Measurements from ENCODE around the gene TMOD3. TPM values are rescaled to one million over a fixed set of nuclear protein-coding genes. Genes with fewer than 3 reads are reported as not detected.

Gene TMOD3
- total RNA-seq, 1 donor from 2014 or later = 80.3 TPM

DNA sequence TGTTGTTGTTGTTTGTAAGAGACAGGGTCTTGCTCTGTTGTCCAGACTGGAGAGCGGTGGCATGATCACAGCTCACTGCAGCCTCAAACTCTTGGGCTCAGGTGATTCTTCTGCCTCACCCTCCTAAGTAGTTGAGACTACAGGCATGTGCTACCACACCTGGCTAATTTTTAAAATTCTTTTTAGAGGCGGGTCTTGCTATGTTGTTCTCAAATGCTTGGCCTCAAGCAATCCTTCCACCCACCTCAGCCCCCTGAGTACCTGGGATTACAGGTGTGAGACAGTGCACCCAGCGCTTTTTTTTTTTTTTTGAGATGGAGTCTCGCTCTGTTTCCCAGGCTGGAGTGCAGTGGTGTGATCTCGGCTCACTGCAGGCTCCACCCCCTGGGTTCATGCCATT, 46.7 kb downstream of the TMOD3 start:
- Histone ChIP-seq H3K4me3 (ENCODE audit: low read depth, low read length) (no peak overlapping the region), H3K27me3 (ENCODE audit: control insufficient read depth, insufficient read depth, low read length) (no peaks in the 10 kb centered on the region), H3K36me3 (ENCODE audit: control insufficient read depth, insufficient read depth, low read length) (peaks cover 5% of the 10 kb centered on the region)
- peak; percentile 54 for DNase-seq (ENCODE audit: low read depth)
- no peak for FAIRE-seq
- TF ChIP-seq, protein P1, sequence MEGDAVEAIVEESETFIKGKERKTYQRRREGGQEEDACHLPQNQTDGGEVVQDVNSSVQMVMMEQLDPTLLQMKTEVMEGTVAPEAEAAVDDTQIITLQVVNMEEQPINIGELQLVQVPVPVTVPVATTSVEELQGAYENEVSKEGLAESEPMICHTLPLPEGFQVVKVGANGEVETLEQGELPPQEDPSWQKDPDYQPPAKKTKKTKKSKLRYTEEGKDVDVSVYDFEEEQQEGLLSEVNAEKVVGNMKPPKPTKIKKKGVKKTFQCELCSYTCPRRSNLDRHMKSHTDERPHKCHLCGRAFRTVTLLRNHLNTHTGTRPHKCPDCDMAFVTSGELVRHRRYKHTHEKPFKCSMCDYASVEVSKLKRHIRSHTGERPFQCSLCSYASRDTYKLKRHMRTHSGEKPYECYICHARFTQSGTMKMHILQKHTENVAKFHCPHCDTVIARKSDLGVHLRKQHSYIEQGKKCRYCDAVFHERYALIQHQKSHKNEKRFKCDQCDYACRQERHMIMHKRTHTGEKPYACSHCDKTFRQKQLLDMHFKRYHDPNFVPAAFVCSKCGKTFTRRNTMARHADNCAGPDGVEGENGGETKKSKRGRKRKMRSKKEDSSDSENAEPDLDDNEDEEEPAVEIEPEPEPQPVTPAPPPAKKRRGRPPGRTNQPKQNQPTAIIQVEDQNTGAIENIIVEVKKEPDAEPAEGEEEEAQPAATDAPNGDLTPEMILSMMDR (IDR thresholded peaks at IDR 0.05; ENCODE audit: insufficient read depth, low read length, severe bottlenecking) = no peak

DNA sequence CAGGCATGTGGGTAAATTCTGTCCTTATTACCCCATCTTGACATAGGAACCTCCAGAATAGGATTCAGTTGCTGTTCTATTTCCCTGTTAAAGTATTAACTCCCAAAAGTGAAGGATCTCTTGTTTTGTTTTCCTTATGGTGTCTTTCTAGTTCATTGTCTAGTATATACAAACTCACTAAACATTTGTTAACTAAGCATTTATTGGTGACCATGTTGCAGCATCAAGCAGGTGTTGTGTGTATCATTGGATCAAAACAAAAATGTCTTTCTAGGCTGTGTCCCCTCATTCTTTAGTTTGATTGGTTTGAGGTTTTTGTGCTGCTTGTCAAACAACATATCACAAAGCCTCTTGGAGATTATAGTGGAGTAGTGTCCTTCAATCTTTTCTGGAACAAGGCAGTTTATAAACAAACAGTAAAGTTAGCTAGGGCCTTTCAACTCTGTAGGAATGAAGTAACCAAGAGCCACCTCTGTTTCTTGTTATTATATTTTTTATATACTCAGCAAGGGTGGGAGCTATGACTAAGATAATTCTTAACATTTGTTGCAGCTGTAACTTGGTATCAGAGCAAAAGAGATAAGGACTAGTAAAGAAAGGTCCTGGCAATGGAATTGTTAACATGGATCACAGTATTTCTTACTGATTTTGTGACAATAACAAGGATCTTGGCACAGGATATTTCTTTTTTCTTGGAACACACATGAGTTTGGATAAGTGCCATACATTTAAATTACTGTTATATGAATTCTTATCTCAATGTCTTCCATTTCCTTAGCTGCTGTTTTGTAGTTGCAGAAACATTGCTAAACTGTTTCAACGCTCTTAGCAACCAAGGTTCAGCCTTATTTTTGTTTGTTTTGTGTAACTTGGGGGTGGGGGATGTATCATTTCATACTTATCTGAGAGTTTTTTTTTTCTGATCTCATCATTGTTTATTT, 49.3 kb downstream of the TMOD3 start:
- no peak for FAIRE-seq
- H3K27me3 ChIP-seq (ENCODE audit: control insufficient read depth, insufficient read depth, low read length) = no peaks in the 10 kb centered on the region
- TF ChIP-seq, protein P1 (IDR thresholded peaks at IDR 0.05; ENCODE audit: insufficient read depth, low read length, severe bottlenecking) = no peak
- no peak overlapping the region for H3K4me3 ChIP-seq (ENCODE audit: low read depth, low read length)
- peaks cover 3% of the 10 kb centered on the region for H3K36me3 ChIP-seq (ENCODE audit: control insufficient read depth, insufficient read depth, low read length)
- DNase-seq (ENCODE audit: low read depth) = peak; percentile 74

DNA sequence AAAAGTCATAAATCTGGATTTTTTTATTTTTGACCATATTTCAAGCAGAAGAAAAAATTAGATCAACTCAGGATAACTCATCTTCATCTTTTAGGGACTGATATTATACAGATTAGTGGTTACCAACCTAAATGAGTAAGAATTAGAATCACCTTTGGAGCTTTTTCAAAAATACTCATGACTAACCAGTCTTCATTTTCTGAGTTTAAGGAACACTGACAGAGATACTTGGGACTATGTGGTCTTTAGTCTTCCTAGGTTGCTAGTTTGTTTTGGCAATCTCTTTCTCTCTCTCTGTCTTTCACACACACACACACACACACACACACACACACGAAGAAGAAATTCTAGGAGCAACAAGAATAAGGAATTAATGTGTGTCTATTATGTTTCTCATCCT, 50.1 kb downstream of the TMOD3 start:
- no peak for FAIRE-seq
- DNase-seq (ENCODE audit: low read depth) = peak; percentile 70

DNA sequence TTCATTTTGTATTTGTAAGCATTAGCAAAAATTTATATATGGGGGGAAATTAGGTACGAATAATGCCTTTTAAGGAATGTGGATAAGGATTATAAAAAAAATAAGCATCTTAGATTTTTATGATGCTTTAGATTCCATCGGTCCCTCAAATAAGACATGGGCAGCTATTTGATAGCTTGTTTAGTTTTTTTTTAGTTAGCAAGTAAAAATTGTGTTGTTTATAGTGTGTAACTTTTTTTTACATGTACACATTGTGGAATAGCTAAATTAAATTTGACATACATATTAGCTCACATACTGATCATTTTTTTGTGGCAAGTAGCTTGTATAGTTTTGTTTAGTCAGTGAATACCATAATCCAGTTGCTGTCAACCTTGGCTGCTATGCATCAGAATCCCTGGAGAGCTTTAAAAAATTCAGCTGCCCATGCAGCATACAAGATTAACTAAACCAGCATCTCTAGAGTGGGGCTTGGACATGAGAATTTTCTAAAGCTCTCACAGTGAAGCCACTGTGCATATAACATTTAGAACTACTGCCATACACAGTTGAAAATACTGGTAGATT, 53.9 kb downstream of the TMOD3 start:
- no peak for FAIRE-seq
- no peak for DNase-seq (ENCODE audit: low read depth)

More for the DNA sequence above, 50.1 kb downstream of the TMOD3 start:
- no peaks in the 10 kb centered on the region for H3K27me3 ChIP-seq (ENCODE audit: control insufficient read depth, insufficient read depth, low read length)
- no peak overlapping the region for H3K4me3 ChIP-seq (ENCODE audit: low read depth, low read length)
- H3K36me3 ChIP-seq (ENCODE audit: control insufficient read depth, insufficient read depth, low read length) = peaks cover 3% of the 10 kb centered on the region
- TF ChIP-seq, protein P1 (IDR thresholded peaks at IDR 0.05; ENCODE audit: insufficient read depth, low read length, severe bottlenecking) = no peak

DNA sequence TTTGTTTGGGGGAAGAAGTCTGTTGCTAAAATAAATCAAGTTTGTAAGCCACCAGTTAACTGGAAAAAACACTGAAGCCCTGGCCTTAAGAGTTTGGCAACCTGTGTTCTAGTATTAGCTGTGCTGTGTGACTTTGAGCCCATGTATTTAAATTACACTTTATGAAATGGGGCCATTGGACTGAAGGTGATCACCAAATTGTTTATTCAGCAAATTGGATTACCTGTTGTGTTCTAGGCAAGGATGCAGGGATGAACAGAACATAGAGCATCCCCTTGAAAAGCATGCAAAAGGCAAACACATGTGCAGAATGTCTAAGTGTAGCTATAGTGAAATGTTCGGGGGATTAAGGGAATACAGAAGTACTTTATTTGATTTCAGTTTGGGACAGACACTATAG, 54.6 kb downstream of the TMOD3 start:
- Histone ChIP-seq H3K27me3 (ENCODE audit: control insufficient read depth, insufficient read depth, low read length) (no peaks in the 10 kb centered on the region), H3K36me3 (ENCODE audit: control insufficient read depth, insufficient read depth, low read length) (peaks cover 2% of the 10 kb centered on the region), H3K4me3 (ENCODE audit: low read depth, low read length) (no peak overlapping the region)
- TF ChIP-seq, protein P1 (IDR thresholded peaks at IDR 0.05; ENCODE audit: insufficient read depth, low read length, severe bottlenecking) = no peak
- no peak for DNase-seq (ENCODE audit: low read depth)
- FAIRE-seq = no peak

More for the DNA sequence above, 53.9 kb downstream of the TMOD3 start:
- no peaks in the 10 kb centered on the region for H3K27me3 ChIP-seq (ENCODE audit: control insufficient read depth, insufficient read depth, low read length)
- no peak overlapping the region for H3K4me3 ChIP-seq (ENCODE audit: low read depth, low read length)
- TF ChIP-seq, protein P1 (IDR thresholded peaks at IDR 0.05; ENCODE audit: insufficient read depth, low read length, severe bottlenecking) = no peak
- H3K36me3 ChIP-seq (ENCODE audit: control insufficient read depth, insufficient read depth, low read length) = peaks cover 2% of the 10 kb centered on the region
